ENCODE results near the gene FAM43B. TPM values are rescaled to one million over a fixed set of nuclear protein-coding genes. Genes with fewer than 3 reads are reported as not detected.

The FAM43B gene
- polyA plus RNA-seq, 12 donors, result 0.34 to 1.6 (median 0.77) TPM; not detected in 2

GRCh38 chr1:20546637-20547036 is 5.7 kb upstream of the FAM43B start:
- DNase-seq, result no peak

GRCh38 chr1:20551161-20551560 is 1.2 kb upstream of the FAM43B start:
- DNase-seq, result no peak

- DNase-seq, result no peak
Measured at GRCh38 chr1:20552728-20553445, 514 bp downstream of the FAM43B start.

GRCh38 chr1:20555025-20555757 is 2.8 kb downstream of the FAM43B start:
- DNase-seq, result no peak

GRCh38 chr1:20555758-20556120 is 3.4 kb downstream of the FAM43B start:
- DNase-seq, result no peak

- DNase-seq, result no peak
Measured at GRCh38 chr1:20558191-20558590, 5.8 kb downstream of the FAM43B start.

- no peak for DNase-seq
Measured at GRCh38 chr1:20560966-20561365, 8.6 kb downstream of the FAM43B start.

GRCh38 chr1:20565234-20565633 is 12.9 kb downstream of the FAM43B start:
- no peak for DNase-seq

GRCh38 chr1:20569523-20570098 is 17.2 kb downstream of the FAM43B start:
- DNase-seq, result no peak

GRCh38 chr1:20571427-20571826 is 19.1 kb downstream of the FAM43B start:
- no peak for DNase-seq

GRCh38 chr1:20573987-20574386 is 21.6 kb downstream of the FAM43B start:
- DNase-seq, result no peak

GRCh38 chr1:20574686-20575540 is 22.5 kb downstream of the FAM43B start:
- no peak for DNase-seq

GRCh38 chr1:20575541-20576336 is 23.4 kb downstream of the FAM43B start:
- no peak for DNase-seq

- DNase-seq, result no peak
Measured at GRCh38 chr1:20578062-20578461, 25.7 kb downstream of the FAM43B start.

- no peak for DNase-seq
Measured at GRCh38 chr1:20578721-20579395, 26.5 kb downstream of the FAM43B start.

- no peak for DNase-seq
Measured at GRCh38 chr1:20584890-20585289, 32.5 kb downstream of the FAM43B start.

GRCh38 chr1:20586953-20587660 is 34.7 kb downstream of the FAM43B start:
- no peak for DNase-seq

- DNase-seq, result no peak
Measured at GRCh38 chr1:20587661-20588053, 35.3 kb downstream of the FAM43B start.

- no peak for DNase-seq
Measured at GRCh38 chr1:20588634-20589225, 36.4 kb downstream of the FAM43B start, which contains the start of gene CDA. TSS of gene CDA (plus strand) at chr1:20589097. CDS start at chr1:20589130, 33 bp downstream.
